Activated naive CD8-positive, alpha-beta T cell treated with anti-CD3 and anti-CD28 coated beads, Interleukin-2, amount 50 U/mL, for 16 hours (primary cell): ENCODE data around the gene PPM1H.
A peak's percentile ranks its signal among the peaks of the same experiment; 100 is the strongest.

Experiments
- DNase-seq: peaks from one replicate; pipeline ENCODE4 v3.0.0-alpha.2; 2020; ENCODE audit warnings: low read depth, low spot score

Gene PPM1H

GRCh38 chr12:62618930-62619329, 316.0 kb downstream of the PPM1H start:
- no peak for DNase-seq

GRCh38 chr12:62618319-62618718, 316.6 kb downstream of the PPM1H start:
- no peak for DNase-seq

GRCh38 chr12:62613081-62613480, 321.9 kb downstream of the PPM1H start:
- DNase-seq: no peak

GRCh38 chr12:62606654-62607053, 328.3 kb downstream of the PPM1H start:
- no peak for DNase-seq

- DNase-seq: no peak
Observed at GRCh38 chr12:62605981-62606380, 329.0 kb downstream of the PPM1H start.

GRCh38 chr12:62604871-62605270, 330.1 kb downstream of the PPM1H start:
- DNase-seq: no peak

- DNase-seq: no peak
Observed at GRCh38 chr12:62604373-62604772, 330.6 kb downstream of the PPM1H start.

- no peak for DNase-seq
Observed at GRCh38 chr12:62603811-62604098, 331.2 kb downstream of the PPM1H start.

GRCh38 chr12:62603061-62603810, 331.7 kb downstream of the PPM1H start:
- DNase-seq: peak; percentile 47

GRCh38 chr12:62602255-62603060, 332.5 kb downstream of the PPM1H start:
- peak; percentile 64 for DNase-seq

- no peak for DNase-seq
Observed at GRCh38 chr12:62601765-62602164, 333.2 kb downstream of the PPM1H start.

GRCh38 chr12:62599854-62600437, 335.0 kb downstream of the PPM1H start:
- DNase-seq: no peak

- no peak for DNase-seq
Observed at GRCh38 chr12:62598846-62599245, 336.1 kb downstream of the PPM1H start.

- DNase-seq: no peak
Observed at GRCh38 chr12:62597253-62597652, 337.7 kb downstream of the PPM1H start.
